K562 (cell line): Measurements from ENCODE around the gene IGLL1. TPM values are rescaled to one million over a fixed set of nuclear protein-coding genes. Genes with fewer than 3 reads are reported as not detected.
A peak's percentile ranks its signal among the peaks of the same experiment; 100 is the strongest.

Experiments
- CBFA2T2 ChIP-seq: fragments of 450-650 bp; conservative IDR thresholded peaks from 2 replicates; pipeline ENCODE4 v1.6.1; 2017; ENCODE audit warnings: mild to moderate bottlenecking
- GATAD2A ChIP-seq: fragments of 450-650 bp; IDR thresholded peaks from 2 replicates; pipeline ENCODE4 v1.6.1; 2017
- KLF6 ChIP-seq: fragments of 250-450 bp; sonication (Bioruptor Pico); IDR thresholded peaks from 2 replicates; pipeline ENCODE4 v1.4.0; 2020; ENCODE audit warnings: mild to moderate bottlenecking, moderate library complexity, borderline replicate concordance
- POLR3G ChIP-seq: IDR thresholded peaks from 2 replicates; pipeline ENCODE4 v1.6.1; 2011; ENCODE audit not compliant: insufficient read length, insufficient replicate concordance; ENCODE audit errors: extremely low read depth
- RNF2 ChIP-seq: sonication (generic); IDR thresholded peaks from 2 replicates; pipeline ENCODE4 v1.6.1; 2016
- SAP30 ChIP-seq: fragments of 200-600 bp; sonication (generic); IDR thresholded peaks from 2 replicates; pipeline ENCODE4 v1.6.1; 2012; ENCODE audit warnings: borderline replicate concordance, low read depth, mild to moderate bottlenecking, moderate library complexity, low read length, control low read depth, inconsistent platforms; ENCODE audit not compliant: insufficient read depth, poor library complexity, severe bottlenecking
- UBTF ChIP-seq, 2 experiments: IDR thresholded peaks; 2 replicates each; pipeline ENCODE4 v1.6.1; 2012; ENCODE audit warnings: improper control_type of control experiment in 2 of 2, low read depth in 2 of 2, low read length in 2 of 2, borderline replicate concordance in 1 of 2
- ZBTB26 ChIP-seq: fragments of 450-650 bp; formaldehyde crosslinking; IDR thresholded peaks from 2 replicates; pipeline ENCODE4 v1.4.0; 2022; ENCODE audit warnings: missing genetic modification characterization
- ZKSCAN3 ChIP-seq: fragments of 250-450 bp; sonication (Bioruptor Pico); IDR thresholded peaks from 2 replicates; pipeline ENCODE4 v1.4.0; 2020
- ZNF217 ChIP-seq: sonication (generic); formaldehyde crosslinking; IDR thresholded peaks from 2 replicates; pipeline ENCODE4 v1.8.0; 2022; ENCODE audit warnings: mild to moderate bottlenecking, missing genetic modification reagents
- ZNF224 ChIP-seq: sonication (generic); formaldehyde crosslinking; IDR thresholded peaks from 2 replicates; pipeline ENCODE4 v1.8.0; 2022; ENCODE audit warnings: mild to moderate bottlenecking, missing genetic modification reagents
- ZNF764 ChIP-seq: fragments of 250-450 bp; sonication (Bioruptor Pico); IDR thresholded peaks from 2 replicates; pipeline ENCODE4 v1.4.0; 2020; ENCODE audit warnings: low read depth, mild to moderate bottlenecking, moderate library complexity
- polyA plus RNA-seq, 8 experiments: library from polyadenylated mRNA; depleted of rRNA in 4 of 8; stranded (reverse) in 5 of 8; unstranded in 3 of 8; fragments of >200 nt; fragmentation: Nextera tagmentation in 2 of 8; fragmentation: Illumina TruSeq in 1 of 8; extraction: Ambion mirVana in 2 of 8; extraction: Trizol in 1 of 8; gene quantifications; 2 replicates each; pipeline versions ENCODE4 v1.2.1 to v1.2.3, GENCODE V29; 2011 to 2014; ENCODE audit warnings: inconsistent platforms in 1 of 8, missing spikeins in 1 of 8
- total RNA-seq, 7 experiments: library from RNA; depleted of rRNA in 6 of 7; stranded (reverse); fragments of >200 nt in 6 of 7; fragmentation: Illumina TruSeq in 2 of 7; extraction: Trizol in 2 of 7; gene quantifications; 2 replicates each; pipeline versions ENCODE4 v1.2.1 to v1.2.3, GENCODE V29; 2011 to 2021; ENCODE audit warnings: low replicate concordance in 1 of 7
- TF ChIP-seq, protein P1 (sequence below): fragments of 150-350 bp; conservative IDR thresholded peaks from 2 replicates; pipeline ENCODE4 v1.6.1; 2014; ENCODE audit warnings: low read length
- TF ChIP-seq, protein P2 (sequence below): fragments of 450-650 bp; IDR thresholded peaks from 2 replicates; pipeline ENCODE4 v1.6.1; 2016; ENCODE audit warnings: low read depth

Gene IGLL1
- total and polyA plus RNA-seq, 9 of the 15 experiments (the other 6 are each of a cell fraction or from before 2014, with no cell fraction given) = 0.10 to 0.32 (median 0.20) TPM; not detected in 6

GRCh38 chr22:23533771-23534191, 46.3 kb downstream of the IGLL1 start (continued):
- TF ChIP-seq, protein P1, sequence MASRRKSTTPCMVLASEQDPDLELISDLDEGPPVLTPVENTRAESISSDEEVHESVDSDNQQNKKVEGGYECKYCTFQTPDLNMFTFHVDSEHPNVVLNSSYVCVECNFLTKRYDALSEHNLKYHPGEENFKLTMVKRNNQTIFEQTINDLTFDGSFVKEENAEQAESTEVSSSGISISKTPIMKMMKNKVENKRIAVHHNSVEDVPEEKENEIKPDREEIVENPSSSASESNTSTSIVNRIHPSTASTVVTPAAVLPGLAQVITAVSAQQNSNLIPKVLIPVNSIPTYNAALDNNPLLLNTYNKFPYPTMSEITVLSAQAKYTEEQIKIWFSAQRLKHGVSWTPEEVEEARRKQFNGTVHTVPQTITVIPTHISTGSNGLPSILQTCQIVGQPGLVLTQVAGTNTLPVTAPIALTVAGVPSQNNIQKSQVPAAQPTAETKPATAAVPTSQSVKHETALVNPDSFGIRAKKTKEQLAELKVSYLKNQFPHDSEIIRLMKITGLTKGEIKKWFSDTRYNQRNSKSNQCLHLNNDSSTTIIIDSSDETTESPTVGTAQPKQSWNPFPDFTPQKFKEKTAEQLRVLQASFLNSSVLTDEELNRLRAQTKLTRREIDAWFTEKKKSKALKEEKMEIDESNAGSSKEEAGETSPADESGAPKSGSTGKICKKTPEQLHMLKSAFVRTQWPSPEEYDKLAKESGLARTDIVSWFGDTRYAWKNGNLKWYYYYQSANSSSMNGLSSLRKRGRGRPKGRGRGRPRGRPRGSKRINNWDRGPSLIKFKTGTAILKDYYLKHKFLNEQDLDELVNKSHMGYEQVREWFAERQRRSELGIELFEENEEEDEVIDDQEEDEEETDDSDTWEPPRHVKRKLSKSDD = no peak
- TF ChIP-seq, protein P2, sequence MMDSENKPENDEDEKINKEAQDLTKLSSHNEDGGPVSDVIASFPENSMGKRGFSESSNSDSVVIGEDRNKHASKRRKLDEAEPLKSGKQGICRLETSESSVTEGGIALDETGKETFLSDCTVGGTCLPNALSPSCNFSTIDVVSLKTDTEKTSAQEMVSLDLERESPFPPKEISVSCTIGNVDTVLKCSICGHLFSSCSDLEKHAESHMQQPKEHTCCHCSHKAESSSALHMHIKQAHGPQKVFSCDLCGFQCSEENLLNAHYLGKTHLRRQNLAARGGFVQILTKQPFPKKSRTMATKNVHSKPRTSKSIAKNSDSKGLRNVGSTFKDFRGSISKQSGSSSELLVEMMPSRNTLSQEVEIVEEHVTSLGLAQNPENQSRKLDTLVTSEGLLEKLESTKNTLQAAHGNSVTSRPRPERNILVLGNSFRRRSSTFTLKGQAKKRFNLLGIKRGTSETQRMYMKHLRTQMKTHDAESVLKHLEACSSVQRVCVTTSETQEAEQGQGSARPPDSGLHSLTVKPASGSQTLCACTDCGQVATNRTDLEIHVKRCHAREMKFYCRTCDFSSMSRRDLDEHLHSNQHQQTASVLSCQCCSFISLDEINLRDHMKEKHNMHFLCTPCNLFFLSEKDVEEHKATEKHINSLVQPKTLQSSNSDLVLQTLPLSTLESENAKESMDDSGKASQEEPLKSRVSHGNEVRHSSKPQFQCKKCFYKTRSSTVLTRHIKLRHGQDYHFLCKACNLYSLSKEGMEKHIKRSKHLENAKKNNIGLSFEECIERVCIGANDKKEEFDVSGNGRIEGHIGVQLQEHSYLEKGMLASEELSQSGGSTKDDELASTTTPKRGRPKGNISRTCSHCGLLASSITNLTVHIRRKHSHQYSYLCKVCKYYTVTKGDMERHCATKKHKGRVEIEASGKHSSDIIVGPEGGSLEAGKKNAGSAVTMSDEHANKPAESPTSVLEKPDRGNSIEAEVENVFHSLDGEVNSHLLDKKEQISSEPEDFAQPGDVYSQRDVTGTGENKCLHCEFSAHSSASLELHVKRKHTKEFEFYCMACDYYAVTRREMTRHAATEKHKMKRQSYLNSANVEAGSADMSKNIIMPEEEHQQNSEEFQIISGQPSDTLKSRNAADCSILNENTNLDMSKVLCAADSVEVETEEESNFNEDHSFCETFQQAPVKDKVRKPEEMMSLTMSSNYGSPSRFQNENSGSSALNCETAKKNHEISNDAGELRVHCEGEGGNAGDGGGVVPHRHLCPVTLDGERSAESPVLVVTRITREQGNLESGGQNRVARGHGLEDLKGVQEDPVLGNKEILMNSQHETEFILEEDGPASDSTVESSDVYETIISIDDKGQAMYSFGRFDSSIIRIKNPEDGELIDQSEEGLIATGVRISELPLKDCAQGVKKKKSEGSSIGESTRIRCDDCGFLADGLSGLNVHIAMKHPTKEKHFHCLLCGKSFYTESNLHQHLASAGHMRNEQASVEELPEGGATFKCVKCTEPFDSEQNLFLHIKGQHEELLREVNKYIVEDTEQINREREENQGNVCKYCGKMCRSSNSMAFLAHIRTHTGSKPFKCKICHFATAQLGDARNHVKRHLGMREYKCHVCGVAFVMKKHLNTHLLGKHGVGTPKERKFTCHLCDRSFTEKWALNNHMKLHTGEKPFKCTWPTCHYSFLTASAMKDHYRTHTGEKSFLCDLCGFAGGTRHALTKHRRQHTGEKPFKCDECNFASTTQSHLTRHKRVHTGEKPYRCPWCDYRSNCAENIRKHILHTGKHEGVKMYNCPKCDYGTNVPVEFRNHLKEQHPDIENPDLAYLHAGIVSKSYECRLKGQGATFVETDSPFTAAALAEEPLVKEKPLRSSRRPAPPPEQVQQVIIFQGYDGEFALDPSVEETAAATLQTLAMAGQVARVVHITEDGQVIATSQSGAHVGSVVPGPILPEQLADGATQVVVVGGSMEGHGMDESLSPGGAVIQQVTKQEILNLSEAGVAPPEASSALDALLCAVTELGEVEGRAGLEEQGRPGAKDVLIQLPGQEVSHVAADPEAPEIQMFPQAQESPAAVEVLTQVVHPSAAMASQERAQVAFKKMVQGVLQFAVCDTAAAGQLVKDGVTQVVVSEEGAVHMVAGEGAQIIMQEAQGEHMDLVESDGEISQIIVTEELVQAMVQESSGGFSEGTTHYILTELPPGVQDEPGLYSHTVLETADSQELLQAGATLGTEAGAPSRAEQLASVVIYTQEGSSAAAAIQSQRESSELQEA = peak; percentile 64
- TF ChIP-seq KLF6 (CRISPR knock-in tag) (no peak), UBTF (IDR thresholded peaks at IDR 0.05; ENCODE audit: borderline replicate concordance in 1 of 2, low read depth in 2 of 2, low read length in 2 of 2) (peak in 1 of 2 experiments; percentile 12; a peak in 1 of 4 replicates), GATAD2A (peak; percentile 76; the same call in 1 of the 2 replicates), ZKSCAN3 (CRISPR knock-in tag) (no peak), ZNF764 (CRISPR knock-in tag) (no peak), RNF2 (no peak; the same call in 1 of the 2 replicates), POLR3G (no peak), ZNF217 (CRISPR knock-in tag) (no peak), ZNF224 (CRISPR knock-in tag) (no peak), SAP30 (no peak), CBFA2T2 (peak; percentile 39; the same call in 1 of the 2 replicates), ZBTB26 (CRISPR knock-in tag) (0 out of 2 replicates have a peak, but pooled peaks have one; percentile 29)
